Measurements from ENCODE around the gene FAR2. TPM values are rescaled to one million over a fixed set of nuclear protein-coding genes. Genes with fewer than 3 reads are reported as not detected.

Gene FAR2
- total RNA-seq, 1 experiment from 2014 or later = 6.6 TPM

DNA sequence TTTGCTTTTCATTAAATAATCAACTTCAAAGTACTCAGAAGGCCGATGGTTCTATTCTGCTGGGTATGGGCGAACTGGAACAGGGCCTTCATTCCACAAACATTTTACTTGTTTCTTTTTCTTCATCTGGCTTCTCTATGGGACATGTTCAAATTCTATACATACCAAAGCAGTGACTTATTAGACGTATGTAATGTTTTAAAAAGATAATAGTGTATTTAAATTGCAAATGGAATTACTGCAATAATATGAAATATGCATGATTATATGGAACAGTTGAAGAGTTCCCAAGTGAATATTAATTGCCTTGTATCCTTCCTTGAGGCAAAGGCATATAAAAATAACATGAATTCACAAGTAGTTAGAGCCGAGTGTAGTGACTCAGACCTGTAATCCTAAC, 75.5 kb downstream of the FAR2 start:
- H3K36me3 Mint-ChIP-seq (ENCODE audit: insufficient read depth, unreplicated experiment) = peaks cover 11% of the 10 kb centered on the region
- Histone ChIP-seq H3K4me3 (ENCODE audit: low read depth, low read length) (no peak overlapping the region), H3K4me1 (peaks cover 30% of the 10 kb centered on the region), H3K9me3 (no peaks in the 10 kb centered on the region), H3K27me3 (replicated peaks; ENCODE audit: control insufficient read depth, insufficient read depth, low read length) (no peaks in the 10 kb centered on the region), H3K36me3 (ENCODE audit: control insufficient read depth, insufficient read depth, low read length) (no peaks in the 10 kb centered on the region)
- CTCF ChIA-PET = no interaction called here
- peaks cover 10% of the 10 kb centered on the region for H3K9me3 Mint-ChIP-seq (ENCODE audit: unreplicated experiment)
- no TSS peak for BruUV-seq (replicated peaks)
- intact Hi-C loops (cut with micrococcal nuclease; ENCODE audit: unreplicated experiment) = loop anchor here (5.0 kb wide), 1 partner anchor 93 kb away; no protein-coding TSS in a partner anchor
- peaks cover 22% of the 10 kb centered on the region for H3K4me1 Mint-ChIP-seq (ENCODE audit: low read depth, unreplicated experiment)
- no peak overlapping the region for H3K4me3 Mint-ChIP-seq (ENCODE audit: unreplicated experiment)
- TF ChIP-seq, protein P1, sequence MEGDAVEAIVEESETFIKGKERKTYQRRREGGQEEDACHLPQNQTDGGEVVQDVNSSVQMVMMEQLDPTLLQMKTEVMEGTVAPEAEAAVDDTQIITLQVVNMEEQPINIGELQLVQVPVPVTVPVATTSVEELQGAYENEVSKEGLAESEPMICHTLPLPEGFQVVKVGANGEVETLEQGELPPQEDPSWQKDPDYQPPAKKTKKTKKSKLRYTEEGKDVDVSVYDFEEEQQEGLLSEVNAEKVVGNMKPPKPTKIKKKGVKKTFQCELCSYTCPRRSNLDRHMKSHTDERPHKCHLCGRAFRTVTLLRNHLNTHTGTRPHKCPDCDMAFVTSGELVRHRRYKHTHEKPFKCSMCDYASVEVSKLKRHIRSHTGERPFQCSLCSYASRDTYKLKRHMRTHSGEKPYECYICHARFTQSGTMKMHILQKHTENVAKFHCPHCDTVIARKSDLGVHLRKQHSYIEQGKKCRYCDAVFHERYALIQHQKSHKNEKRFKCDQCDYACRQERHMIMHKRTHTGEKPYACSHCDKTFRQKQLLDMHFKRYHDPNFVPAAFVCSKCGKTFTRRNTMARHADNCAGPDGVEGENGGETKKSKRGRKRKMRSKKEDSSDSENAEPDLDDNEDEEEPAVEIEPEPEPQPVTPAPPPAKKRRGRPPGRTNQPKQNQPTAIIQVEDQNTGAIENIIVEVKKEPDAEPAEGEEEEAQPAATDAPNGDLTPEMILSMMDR (IDR thresholded peaks at IDR 0.05; ENCODE audit: insufficient read depth in 1 of 2, low read depth in 1 of 2, low read length in 1 of 2, severe bottlenecking in 1 of 2, unreplicated experiment in 1 of 2) = no peak
- no peak overlapping the region for H3K27ac Mint-ChIP-seq (ENCODE audit: unreplicated experiment)
- POLR2A ChIA-PET = no interaction called here
- no peak for DNase-seq
- no peaks in the 10 kb centered on the region for H3K27me3 Mint-ChIP-seq (ENCODE audit: insufficient read depth, unreplicated experiment)

GRCh38 chr12:29225834-29226233, 76.8 kb downstream of the FAR2 start:
- H3K36me3 ChIP-seq (ENCODE audit: control insufficient read depth, insufficient read depth, low read length) = no peaks in the 10 kb centered on the region
- DNase-seq = no peak
- POLR2A ChIA-PET = no interaction called here
- no peaks in the 10 kb centered on the region for H3K27me3 ChIP-seq (replicated peaks; ENCODE audit: control insufficient read depth, insufficient read depth, low read length)
- H3K4me1 ChIP-seq = peaks cover 23% of the 10 kb centered on the region
- peaks cover 22% of the 10 kb centered on the region for H3K4me1 Mint-ChIP-seq (ENCODE audit: low read depth, unreplicated experiment)
- no peak overlapping the region for H3K4me3 Mint-ChIP-seq (ENCODE audit: unreplicated experiment)
- intact Hi-C loops (cut with micrococcal nuclease; ENCODE audit: unreplicated experiment) = loop anchor here (1.0 to 5.0 kb wide), 2 partner anchors 13 to 76 kb away; no protein-coding TSS in a partner anchor
- H3K36me3 Mint-ChIP-seq (ENCODE audit: insufficient read depth, unreplicated experiment) = peaks cover 7% of the 10 kb centered on the region
- TF ChIP-seq, protein P1 (IDR thresholded peaks at IDR 0.05; ENCODE audit: insufficient read depth in 1 of 2, low read depth in 1 of 2, low read length in 1 of 2, severe bottlenecking in 1 of 2, unreplicated experiment in 1 of 2) = no peak
- H3K9me3 ChIP-seq = no peaks in the 10 kb centered on the region
- H3K9me3 Mint-ChIP-seq (ENCODE audit: unreplicated experiment) = peaks cover 10% of the 10 kb centered on the region
- CTCF ChIA-PET = no interaction called here
- H3K27ac Mint-ChIP-seq (ENCODE audit: unreplicated experiment) = no peak overlapping the region
- no TSS peak for BruUV-seq (replicated peaks)
- H3K4me3 ChIP-seq (ENCODE audit: low read depth, low read length) = no peak overlapping the region
- no peaks in the 10 kb centered on the region for H3K27me3 Mint-ChIP-seq (ENCODE audit: insufficient read depth, unreplicated experiment)

- intact Hi-C loops (cut with micrococcal nuclease; ENCODE audit: unreplicated experiment) = loop anchor here (1.0 to 5.0 kb wide), 2 partner anchors 13 to 76 kb away; no protein-coding TSS in a partner anchor
- H3K4me1 Mint-ChIP-seq (ENCODE audit: low read depth, unreplicated experiment) = peaks cover 16% of the 10 kb centered on the region
- H3K36me3 Mint-ChIP-seq (ENCODE audit: insufficient read depth, unreplicated experiment) = no peaks in the 10 kb centered on the region
- H3K27me3 Mint-ChIP-seq (ENCODE audit: insufficient read depth, unreplicated experiment) = no peaks in the 10 kb centered on the region
- Histone ChIP-seq H3K4me3 (ENCODE audit: low read depth, low read length) (no peak overlapping the region), H3K36me3 (ENCODE audit: control insufficient read depth, insufficient read depth, low read length) (no peaks in the 10 kb centered on the region), H3K9me3 (no peaks in the 10 kb centered on the region), H3K4me1 (peaks cover 31% of the 10 kb centered on the region), H3K27me3 (replicated peaks; ENCODE audit: control insufficient read depth, insufficient read depth, low read length) (no peaks in the 10 kb centered on the region)
- peaks cover 10% of the 10 kb centered on the region for H3K9me3 Mint-ChIP-seq (ENCODE audit: unreplicated experiment)
- no peak overlapping the region for H3K4me3 Mint-ChIP-seq (ENCODE audit: unreplicated experiment)
- H3K27ac Mint-ChIP-seq (ENCODE audit: unreplicated experiment) = no peak overlapping the region
- ChIA-PET CTCF (no interaction called here), POLR2A (no interaction called here)
- TF ChIP-seq, protein P1 (IDR thresholded peaks at IDR 0.05; ENCODE audit: insufficient read depth in 1 of 2, low read depth in 1 of 2, low read length in 1 of 2, severe bottlenecking in 1 of 2, unreplicated experiment in 1 of 2) = no peak
- DNase-seq = no peak
- no TSS peak for BruUV-seq (replicated peaks)
Observed at GRCh38 chr12:29226616-29227015, 77.5 kb downstream of the FAR2 start.
